Measurements from ENCODE around the gene TSPAN9.

The TSPAN9 gene

GRCh38 chr12:3263939-3264922 lies 187.1 kb downstream of the TSPAN9 start:
- in situ Hi-C loops (cut with MboI; ENCODE audit: low sequenced_read_pairs), result no loop called here

- in situ Hi-C loops (cut with MboI; ENCODE audit: low sequenced_read_pairs), result no loop called here
Measured at GRCh38 chr12:3265406-3265805, 188.2 kb downstream of the TSPAN9 start.

GRCh38 chr12:3266638-3267037 lies 189.5 kb downstream of the TSPAN9 start:
- in situ Hi-C loops (cut with MboI; ENCODE audit: low sequenced_read_pairs), result no loop called here

GRCh38 chr12:3267690-3268089 lies 190.5 kb downstream of the TSPAN9 start:
- in situ Hi-C loops (cut with MboI; ENCODE audit: low sequenced_read_pairs), result no loop called here

- in situ Hi-C loops (cut with MboI; ENCODE audit: low sequenced_read_pairs), result no loop called here
Measured at GRCh38 chr12:3269594-3269993, 192.4 kb downstream of the TSPAN9 start.

- in situ Hi-C loops (cut with MboI; ENCODE audit: low sequenced_read_pairs), result loop anchor here (10.0 kb wide), 1 partner anchor 136 kb away; no protein-coding TSS in a partner anchor
Measured at GRCh38 chr12:3271146-3271545, 194.0 kb downstream of the TSPAN9 start.

GRCh38 chr12:3271639-3272038 lies 194.5 kb downstream of the TSPAN9 start:
- in situ Hi-C loops (cut with MboI; ENCODE audit: low sequenced_read_pairs), result loop anchor here (10.0 kb wide), 1 partner anchor 137 kb away; no protein-coding TSS in a partner anchor

- in situ Hi-C loops (cut with MboI; ENCODE audit: low sequenced_read_pairs), result loop anchor here (10.0 kb wide), 1 partner anchor 138 kb away; no protein-coding TSS in a partner anchor
Measured at GRCh38 chr12:3272958-3273357, 195.8 kb downstream of the TSPAN9 start.

GRCh38 chr12:3273409-3273853 lies 196.3 kb downstream of the TSPAN9 start:
- in situ Hi-C loops (cut with MboI; ENCODE audit: low sequenced_read_pairs), result loop anchor here (10.0 kb wide), 1 partner anchor 139 kb away; no protein-coding TSS in a partner anchor

GRCh38 chr12:3274664-3275063 lies 197.5 kb downstream of the TSPAN9 start:
- in situ Hi-C loops (cut with MboI; ENCODE audit: low sequenced_read_pairs), result loop anchor here (10.0 kb wide), 1 partner anchor 140 kb away; no protein-coding TSS in a partner anchor

- in situ Hi-C loops (cut with MboI; ENCODE audit: low sequenced_read_pairs), result loop anchor here (10.0 kb wide), 1 partner anchor 141 kb away; no protein-coding TSS in a partner anchor
Measured at GRCh38 chr12:3275171-3276041, 198.2 kb downstream of the TSPAN9 start.

GRCh38 chr12:3276226-3276625 lies 199.0 kb downstream of the TSPAN9 start:
- in situ Hi-C loops (cut with MboI; ENCODE audit: low sequenced_read_pairs), result loop anchor here (10.0 kb wide), 1 partner anchor 141 kb away; no protein-coding TSS in a partner anchor

- in situ Hi-C loops (cut with MboI; ENCODE audit: low sequenced_read_pairs), result loop anchor here (10.0 kb wide), 1 partner anchor 143 kb away; no protein-coding TSS in a partner anchor
Measured at GRCh38 chr12:3277306-3277943, 200.2 kb downstream of the TSPAN9 start.

- in situ Hi-C loops (cut with MboI; ENCODE audit: low sequenced_read_pairs), result loop anchor here (10.0 kb wide), 1 partner anchor 144 kb away; no protein-coding TSS in a partner anchor
Measured at GRCh38 chr12:3278681-3279414, 201.7 kb downstream of the TSPAN9 start.

- in situ Hi-C loops (cut with MboI; ENCODE audit: low sequenced_read_pairs), result loop anchor here (10.0 kb wide), 1 partner anchor 145 kb away; no protein-coding TSS in a partner anchor
Measured at GRCh38 chr12:3279415-3279780, 202.2 kb downstream of the TSPAN9 start.

GRCh38 chr12:3279832-3280231 lies 202.7 kb downstream of the TSPAN9 start:
- in situ Hi-C loops (cut with MboI; ENCODE audit: low sequenced_read_pairs), result loop anchor here (10.0 kb wide), 1 partner anchor 145 kb away; no protein-coding TSS in a partner anchor

GRCh38 chr12:3280967-3281366 lies 203.8 kb downstream of the TSPAN9 start:
- in situ Hi-C loops (cut with MboI; ENCODE audit: low sequenced_read_pairs), result no loop called here

- in situ Hi-C loops (cut with MboI; ENCODE audit: low sequenced_read_pairs), result no loop called here
Measured at GRCh38 chr12:3281588-3282383, 204.6 kb downstream of the TSPAN9 start.

- in situ Hi-C loops (cut with MboI; ENCODE audit: low sequenced_read_pairs), result no loop called here
Measured at GRCh38 chr12:3282384-3282670, 205.1 kb downstream of the TSPAN9 start.
